Fibroblast of mammary gland (primary cell): ENCODE results near the gene ADCK1.

Experiments
- DNase-seq: peaks from one replicate; pipeline ENCODE4 v3.0.0-alpha.2; 2010; ENCODE audit warnings: low read depth
- H3K4me3 ChIP-seq: 2 replicates; pipeline ENCODE4 v1.5.1; 2011; ENCODE audit warnings: low read depth, mild to moderate bottlenecking, low read length, moderate library complexity; ENCODE audit not compliant: control insufficient read depth
- TF ChIP-seq, protein P1 (sequence below): conservative IDR thresholded peaks from 2 replicates; pipeline ENCODE4 v1.5.1; 2011; ENCODE audit warnings: low read depth, low read length, inconsistent platforms; ENCODE audit not compliant: control insufficient read depth, insufficient read depth

Gene ADCK1

GRCh38 chr14:77849711-77850110 lies 49.8 kb downstream of the ADCK1 start:
- H3K4me3 ChIP-seq = no peak overlapping the region
- TF ChIP-seq, protein P1, sequence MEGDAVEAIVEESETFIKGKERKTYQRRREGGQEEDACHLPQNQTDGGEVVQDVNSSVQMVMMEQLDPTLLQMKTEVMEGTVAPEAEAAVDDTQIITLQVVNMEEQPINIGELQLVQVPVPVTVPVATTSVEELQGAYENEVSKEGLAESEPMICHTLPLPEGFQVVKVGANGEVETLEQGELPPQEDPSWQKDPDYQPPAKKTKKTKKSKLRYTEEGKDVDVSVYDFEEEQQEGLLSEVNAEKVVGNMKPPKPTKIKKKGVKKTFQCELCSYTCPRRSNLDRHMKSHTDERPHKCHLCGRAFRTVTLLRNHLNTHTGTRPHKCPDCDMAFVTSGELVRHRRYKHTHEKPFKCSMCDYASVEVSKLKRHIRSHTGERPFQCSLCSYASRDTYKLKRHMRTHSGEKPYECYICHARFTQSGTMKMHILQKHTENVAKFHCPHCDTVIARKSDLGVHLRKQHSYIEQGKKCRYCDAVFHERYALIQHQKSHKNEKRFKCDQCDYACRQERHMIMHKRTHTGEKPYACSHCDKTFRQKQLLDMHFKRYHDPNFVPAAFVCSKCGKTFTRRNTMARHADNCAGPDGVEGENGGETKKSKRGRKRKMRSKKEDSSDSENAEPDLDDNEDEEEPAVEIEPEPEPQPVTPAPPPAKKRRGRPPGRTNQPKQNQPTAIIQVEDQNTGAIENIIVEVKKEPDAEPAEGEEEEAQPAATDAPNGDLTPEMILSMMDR = no peak
- DNase-seq = peak; percentile 76

GRCh38 chr14:77853919-77854318 lies 54.0 kb downstream of the ADCK1 start:
- DNase-seq = no peak
- H3K4me3 ChIP-seq = no peak overlapping the region
- TF ChIP-seq, protein P1 = no peak

DNA sequence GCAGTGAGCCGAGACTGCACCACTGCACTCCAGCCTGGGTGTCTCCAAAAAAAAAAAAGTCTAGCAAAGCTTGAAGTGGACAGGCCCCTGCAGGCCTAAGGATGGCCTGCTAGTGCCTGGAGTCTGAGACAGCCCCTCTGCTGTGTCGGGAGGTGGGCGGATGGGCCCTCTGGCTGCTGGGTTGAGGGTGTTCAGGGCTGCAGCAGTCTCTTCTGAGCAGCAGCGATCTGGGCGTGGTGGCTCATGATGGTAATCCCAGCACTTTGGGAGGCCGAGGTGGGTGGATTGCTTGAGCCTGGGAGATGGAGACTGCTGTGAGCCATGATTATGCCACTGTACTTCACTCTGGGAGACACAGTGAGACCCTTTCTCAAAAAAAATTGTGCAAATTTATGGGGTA lies 57.0 kb downstream of the ADCK1 start:
- TF ChIP-seq, protein P1 = no peak
- H3K4me3 ChIP-seq = no peak overlapping the region
- no peak for DNase-seq

DNA sequence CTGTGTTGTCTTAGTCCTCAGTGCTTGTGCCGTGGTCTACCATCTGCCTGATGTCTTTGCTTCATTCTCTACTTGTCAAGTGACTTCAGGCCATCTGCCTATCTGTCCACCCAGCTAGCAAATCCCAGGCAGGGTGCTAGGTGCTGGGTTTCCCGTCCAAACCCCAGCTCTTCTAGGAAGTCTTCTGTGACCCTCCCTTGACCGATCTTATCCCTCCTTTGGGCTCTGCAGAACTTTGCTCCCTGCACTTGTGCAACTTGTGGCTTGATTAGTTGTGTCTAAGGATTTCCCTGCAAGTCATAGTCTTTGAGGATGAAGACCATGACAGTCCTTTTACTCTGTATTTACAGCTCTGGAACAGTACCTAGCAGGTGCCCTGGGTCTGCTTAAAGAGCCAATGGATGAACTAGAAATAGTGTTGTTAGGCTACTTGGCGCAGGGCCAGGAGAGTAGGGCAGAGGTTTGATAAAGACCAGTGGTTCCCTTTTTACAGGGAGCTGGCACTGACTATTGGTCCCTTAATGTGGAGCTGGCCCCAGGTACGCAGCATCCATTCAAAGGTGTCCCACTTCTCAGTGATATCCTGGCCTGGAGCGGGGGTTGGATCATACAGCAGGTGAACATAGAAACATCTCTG lies 60.1 kb downstream of the ADCK1 start:
- H3K4me3 ChIP-seq = no peak overlapping the region
- TF ChIP-seq, protein P1 = no peak
- no peak for DNase-seq

DNA sequence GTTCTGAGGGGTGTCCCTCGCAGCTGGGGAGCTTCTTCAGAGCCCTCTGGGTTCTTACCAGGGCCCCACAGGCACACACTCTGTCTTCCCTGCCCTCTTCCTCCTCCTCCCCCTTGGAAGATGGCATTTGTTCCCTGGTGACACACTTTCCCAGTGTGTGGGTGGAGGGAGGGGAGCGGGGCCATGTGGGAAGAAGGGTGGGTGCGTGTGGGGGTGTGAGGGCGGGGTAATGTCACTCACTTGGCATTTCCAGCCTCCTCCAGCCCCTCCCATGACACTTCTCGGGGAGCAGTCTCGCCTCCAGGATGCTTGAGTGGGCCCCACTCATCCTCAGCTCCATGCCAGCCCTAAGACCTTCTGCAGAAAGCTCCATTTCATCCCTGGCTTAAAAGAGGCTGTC lies 61.3 kb downstream of the ADCK1 start:
- TF ChIP-seq, protein P1 = no peak
- no peak for DNase-seq
- no peak overlapping the region for H3K4me3 ChIP-seq

DNA sequence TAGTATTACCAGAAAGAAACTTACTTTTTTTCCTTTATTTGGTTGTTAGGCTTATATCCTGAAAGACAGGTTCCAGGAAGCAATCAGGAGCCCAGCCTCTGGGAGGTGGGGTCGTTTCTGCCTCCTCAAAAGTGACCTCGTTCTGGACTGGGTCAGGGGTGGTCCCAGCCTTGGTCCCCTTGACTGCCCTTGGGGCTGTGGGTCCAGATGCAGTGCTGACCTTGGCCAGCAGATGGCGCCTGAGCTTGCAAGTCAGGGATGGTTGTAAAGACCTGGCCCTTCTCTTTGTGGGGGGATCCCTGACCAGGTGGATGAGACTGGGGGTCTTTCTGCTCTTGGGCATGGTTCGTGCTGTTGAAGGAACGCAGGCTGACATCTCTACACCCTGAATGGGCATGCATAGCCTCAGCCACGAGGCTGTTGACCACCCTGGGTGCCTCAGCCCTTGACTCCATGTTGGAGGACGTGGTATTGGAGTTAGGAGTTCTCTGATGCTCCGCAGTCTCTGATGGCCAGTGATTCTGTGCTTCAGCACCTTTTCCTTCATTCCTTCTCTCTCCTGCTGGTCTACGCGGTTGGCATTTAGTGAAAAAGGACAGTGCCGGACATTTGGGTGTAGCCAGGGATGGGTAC lies 62.4 kb downstream of the ADCK1 start:
- peak; percentile 64 for DNase-seq
- TF ChIP-seq, protein P1 = peak; percentile 97
- H3K4me3 ChIP-seq = no peak overlapping the region
